C4-2B (cell line): Measurements from ENCODE around the gene ZFAND3.

Experiments
- H3K27ac ChIP-seq: fragments of 450-650 bp; 2 replicates; pipeline ENCODE4 v1.5.1; 2017
- ZFX ChIP-seq: fragments of 450-650 bp; IDR thresholded peaks from 2 replicates; pipeline ENCODE4 v1.6.1; 2017
- TF ChIP-seq, protein P1 (sequence below): fragments of 450-650 bp; conservative IDR thresholded peaks from 2 replicates; pipeline ENCODE4 v1.5.1; 2017; ENCODE audit warnings: mild to moderate bottlenecking

The ZFAND3 gene

DNA sequence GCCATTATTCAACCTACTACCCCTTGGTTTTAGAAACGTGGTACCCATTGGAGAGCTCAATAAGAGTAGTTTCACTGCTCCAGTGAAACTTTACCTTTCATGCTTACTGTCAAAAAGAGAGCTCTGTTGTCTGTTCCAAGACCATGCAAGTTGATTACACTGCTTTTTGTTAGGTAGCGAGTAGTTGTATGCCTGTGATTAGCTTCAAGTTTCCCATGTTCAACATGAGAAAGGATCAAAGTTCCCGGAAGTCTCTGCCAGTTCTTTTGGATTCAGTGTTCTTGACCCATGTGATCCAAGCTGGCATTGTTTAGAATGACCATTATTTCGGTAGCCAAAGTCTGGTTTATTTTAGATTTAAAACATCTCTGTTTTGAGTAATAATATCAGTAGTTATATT, 107.1 kb downstream of the ZFAND3 start:
- no peak overlapping the region for H3K27ac ChIP-seq
- TF ChIP-seq, protein P1, sequence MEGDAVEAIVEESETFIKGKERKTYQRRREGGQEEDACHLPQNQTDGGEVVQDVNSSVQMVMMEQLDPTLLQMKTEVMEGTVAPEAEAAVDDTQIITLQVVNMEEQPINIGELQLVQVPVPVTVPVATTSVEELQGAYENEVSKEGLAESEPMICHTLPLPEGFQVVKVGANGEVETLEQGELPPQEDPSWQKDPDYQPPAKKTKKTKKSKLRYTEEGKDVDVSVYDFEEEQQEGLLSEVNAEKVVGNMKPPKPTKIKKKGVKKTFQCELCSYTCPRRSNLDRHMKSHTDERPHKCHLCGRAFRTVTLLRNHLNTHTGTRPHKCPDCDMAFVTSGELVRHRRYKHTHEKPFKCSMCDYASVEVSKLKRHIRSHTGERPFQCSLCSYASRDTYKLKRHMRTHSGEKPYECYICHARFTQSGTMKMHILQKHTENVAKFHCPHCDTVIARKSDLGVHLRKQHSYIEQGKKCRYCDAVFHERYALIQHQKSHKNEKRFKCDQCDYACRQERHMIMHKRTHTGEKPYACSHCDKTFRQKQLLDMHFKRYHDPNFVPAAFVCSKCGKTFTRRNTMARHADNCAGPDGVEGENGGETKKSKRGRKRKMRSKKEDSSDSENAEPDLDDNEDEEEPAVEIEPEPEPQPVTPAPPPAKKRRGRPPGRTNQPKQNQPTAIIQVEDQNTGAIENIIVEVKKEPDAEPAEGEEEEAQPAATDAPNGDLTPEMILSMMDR: no peak
- TF ChIP-seq ZFX: no peak

DNA sequence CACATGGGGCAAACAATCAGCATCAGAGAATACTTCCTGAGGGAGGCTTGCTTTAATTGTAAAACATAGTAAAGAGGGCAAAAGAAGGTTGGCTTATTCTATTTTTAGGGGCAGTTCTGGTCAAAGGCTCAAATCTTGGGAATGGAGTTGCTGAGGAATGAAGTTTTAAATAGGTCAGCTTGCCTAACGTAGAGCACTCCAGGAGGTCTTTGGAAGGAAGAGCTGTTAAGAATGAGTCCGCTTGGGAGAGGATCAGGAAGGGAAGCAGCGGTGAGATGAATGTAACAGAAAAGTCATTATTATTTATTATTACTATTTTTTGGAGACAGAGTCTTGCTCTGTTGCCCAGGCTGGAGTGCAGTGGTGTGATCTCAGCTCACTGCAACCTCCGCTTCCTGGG, 108.7 kb downstream of the ZFAND3 start:
- no peak overlapping the region for H3K27ac ChIP-seq
- TF ChIP-seq ZFX: no peak
- TF ChIP-seq, protein P1: no peak

DNA sequence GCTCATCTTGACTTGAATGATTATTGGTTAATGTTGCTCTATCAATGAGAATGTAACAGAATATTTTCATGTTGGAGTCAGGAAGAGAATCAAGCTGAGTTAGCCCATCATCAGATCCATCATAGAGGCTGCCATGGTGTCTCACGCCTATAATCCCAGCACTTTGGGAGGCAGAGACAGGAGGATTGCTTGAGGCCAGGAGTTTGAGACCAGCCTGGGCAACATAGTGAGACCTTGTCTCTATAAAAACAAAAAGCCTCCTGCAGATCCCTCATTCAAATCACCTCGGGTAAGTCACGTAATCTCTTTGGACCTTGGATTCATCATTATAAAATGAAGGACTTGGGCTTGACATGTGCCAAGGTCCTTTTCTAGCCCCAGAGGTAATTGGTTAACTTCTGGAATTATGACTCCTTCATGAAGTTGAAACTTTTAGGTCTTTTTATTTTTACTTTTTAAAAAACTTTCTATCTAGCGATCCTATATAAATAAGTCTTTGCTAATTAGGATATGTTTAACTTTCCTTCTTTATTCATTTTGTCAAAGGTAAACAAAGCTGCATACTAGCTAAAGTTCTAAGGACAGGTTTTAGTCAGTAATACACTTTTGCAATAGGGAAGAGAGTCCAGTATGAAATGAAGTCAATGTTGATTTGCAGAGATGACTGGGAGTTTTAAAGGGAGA, 110.9 kb downstream of the ZFAND3 start:
- no peak for TF ChIP-seq ZFX
- TF ChIP-seq, protein P1: no peak
- no peak overlapping the region for H3K27ac ChIP-seq

GRCh38 chr6:37931066-37931465, 111.5 kb downstream of the ZFAND3 start:
- TF ChIP-seq, protein P1: no peak
- TF ChIP-seq ZFX: no peak
- H3K27ac ChIP-seq: no peak overlapping the region

DNA sequence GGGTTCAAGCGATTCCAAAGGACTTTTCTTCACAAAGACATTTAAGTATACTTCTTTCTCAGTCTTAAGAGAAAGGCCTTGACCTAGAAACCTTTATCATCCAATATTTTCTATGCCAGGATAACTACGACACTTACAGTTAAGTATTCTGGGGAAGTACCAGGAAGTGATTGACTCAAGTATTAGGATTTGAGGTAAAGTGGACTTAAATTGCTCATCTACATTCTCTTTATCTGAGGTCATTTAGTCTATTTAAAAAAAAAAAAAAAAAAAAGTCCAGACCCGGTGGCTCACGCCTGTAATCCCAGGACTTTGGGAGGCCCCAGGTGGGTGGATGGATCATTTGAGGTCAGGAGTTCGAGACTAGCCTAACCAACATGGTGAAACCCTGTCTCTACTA, 114.7 kb downstream of the ZFAND3 start:
- no peak for TF ChIP-seq ZFX
- TF ChIP-seq, protein P1: no peak
- H3K27ac ChIP-seq: no peak overlapping the region

DNA sequence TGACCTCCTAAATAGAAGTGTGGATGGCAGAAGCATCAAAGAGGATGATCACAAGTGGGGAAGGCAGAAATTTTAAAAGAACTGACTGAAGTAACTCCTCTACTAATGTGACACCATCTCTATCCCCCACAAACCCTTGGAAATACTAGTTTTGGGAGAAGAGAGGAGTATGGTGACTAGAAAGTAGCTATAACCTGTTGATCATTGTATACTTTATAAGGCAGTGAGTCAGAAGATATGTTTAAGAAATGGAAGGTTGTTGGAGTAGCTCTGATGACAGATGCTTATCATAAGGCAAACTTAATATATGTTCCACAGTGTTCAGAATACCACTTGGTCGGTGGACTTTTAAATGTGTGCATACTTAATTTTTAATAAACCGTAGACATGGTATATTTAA, 116.6 kb downstream of the ZFAND3 start:
- H3K27ac ChIP-seq: no peak overlapping the region
- TF ChIP-seq, protein P1: no peak
- TF ChIP-seq ZFX: no peak

- TF ChIP-seq, protein P1: no peak
- TF ChIP-seq ZFX: no peak
- H3K27ac ChIP-seq: no peak overlapping the region
These were observed 117.4 kb downstream of the ZFAND3 start for GRCh38 chr6:37936906-37937305.
